GM18873 (cell line): ENCODE results near the gene GATD1.

Experiments
- ATAC-seq: cut with Tn5 transposase; IDR thresholded peaks from one replicate; pipeline ENCODE4 v1.9.1; 2021; ENCODE audit warnings: mild to moderate bottlenecking, moderate library complexity, moderate number of reproducible peaks; ENCODE audit not compliant: unreplicated experiment, low FRiP score

GATD1 gene

GRCh38 chr11:777288-778255 lies at the start of gene GATD1:
Gene GATD1, minus strand, starts transcription at chr11:777487. Its CDS starts 25 bp downstream, at chr11:777462.
- ATAC-seq: peak; percentile 58

- ATAC-seq: no peak
These were observed 49.5 kb upstream of the GATD1 start for GRCh38 chr11:826836-827145.

- ATAC-seq: no peak
These were observed 48.9 kb upstream of the GATD1 start for GRCh38 chr11:826227-826621.

- ATAC-seq: no peak
These were observed 48.3 kb upstream of the GATD1 start for GRCh38 chr11:825366-826226.

- ATAC-seq: no peak
These were observed 47.7 kb upstream of the GATD1 start for GRCh38 chr11:824942-825341.

GRCh38 chr11:824292-824880 lies 47.1 kb upstream of the GATD1 start:
- no peak for ATAC-seq

GRCh38 chr11:823441-824291 lies 46.4 kb upstream of the GATD1 start:
- no peak for ATAC-seq

GRCh38 chr11:821512-822371 lies 44.5 kb upstream of the GATD1 start:
- no peak for ATAC-seq

GRCh38 chr11:820655-821511 lies 43.6 kb upstream of the GATD1 start:
- no peak for ATAC-seq

GRCh38 chr11:819943-820649 lies 42.8 kb upstream of the GATD1 start:
- ATAC-seq: peak; percentile 37

GRCh38 chr11:819129-819931 lies 42.0 kb upstream of the GATD1 start:
- peak; percentile 34 for ATAC-seq

- no peak for ATAC-seq
These were observed 41.3 kb upstream of the GATD1 start, which contains the start of gene PNPLA2 for GRCh38 chr11:818396-819128. Gene PNPLA2, plus strand, starts transcription at chr11:818914. Its CDS starts 805 bp downstream, at chr11:819719.

- ATAC-seq: no peak
These were observed 39.1 kb upstream of the GATD1 start for GRCh38 chr11:816433-816779.

- ATAC-seq: no peak
These were observed 38.6 kb upstream of the GATD1 start for GRCh38 chr11:815675-816432.

GRCh38 chr11:813456-814096 lies 36.3 kb upstream of the GATD1 start:
- ATAC-seq: no peak
